ENCODE data around the gene SERPINB7. TPM values are rescaled to one million over a fixed set of nuclear protein-coding genes. Genes with fewer than 3 reads are reported as not detected.

SERPINB7 gene
- polyA plus RNA-seq, 1 of the 3 experiments (the other 2 are of a cell fraction), result 99.5 TPM

DNA sequence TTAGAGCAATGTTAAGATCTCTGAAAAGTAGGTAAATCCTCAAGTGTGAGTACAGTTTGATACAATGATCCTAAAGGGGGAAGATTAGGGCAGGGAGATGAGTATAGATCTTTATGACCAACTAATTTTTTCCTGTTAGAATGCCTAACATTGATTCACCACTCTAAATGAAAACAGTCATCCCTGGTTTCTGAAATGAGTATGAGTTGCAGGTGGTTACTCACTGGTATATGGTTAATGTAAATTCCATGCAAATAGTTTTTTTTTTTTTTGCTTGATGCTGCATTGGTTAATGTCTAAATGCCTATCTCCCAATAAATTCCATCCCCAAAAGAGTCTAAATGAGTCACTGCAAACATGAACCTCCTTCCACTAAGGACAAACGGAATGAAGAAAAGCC is 57.3 kb downstream of the SERPINB7 start (continued):
- TF ChIP-seq, protein P1, sequence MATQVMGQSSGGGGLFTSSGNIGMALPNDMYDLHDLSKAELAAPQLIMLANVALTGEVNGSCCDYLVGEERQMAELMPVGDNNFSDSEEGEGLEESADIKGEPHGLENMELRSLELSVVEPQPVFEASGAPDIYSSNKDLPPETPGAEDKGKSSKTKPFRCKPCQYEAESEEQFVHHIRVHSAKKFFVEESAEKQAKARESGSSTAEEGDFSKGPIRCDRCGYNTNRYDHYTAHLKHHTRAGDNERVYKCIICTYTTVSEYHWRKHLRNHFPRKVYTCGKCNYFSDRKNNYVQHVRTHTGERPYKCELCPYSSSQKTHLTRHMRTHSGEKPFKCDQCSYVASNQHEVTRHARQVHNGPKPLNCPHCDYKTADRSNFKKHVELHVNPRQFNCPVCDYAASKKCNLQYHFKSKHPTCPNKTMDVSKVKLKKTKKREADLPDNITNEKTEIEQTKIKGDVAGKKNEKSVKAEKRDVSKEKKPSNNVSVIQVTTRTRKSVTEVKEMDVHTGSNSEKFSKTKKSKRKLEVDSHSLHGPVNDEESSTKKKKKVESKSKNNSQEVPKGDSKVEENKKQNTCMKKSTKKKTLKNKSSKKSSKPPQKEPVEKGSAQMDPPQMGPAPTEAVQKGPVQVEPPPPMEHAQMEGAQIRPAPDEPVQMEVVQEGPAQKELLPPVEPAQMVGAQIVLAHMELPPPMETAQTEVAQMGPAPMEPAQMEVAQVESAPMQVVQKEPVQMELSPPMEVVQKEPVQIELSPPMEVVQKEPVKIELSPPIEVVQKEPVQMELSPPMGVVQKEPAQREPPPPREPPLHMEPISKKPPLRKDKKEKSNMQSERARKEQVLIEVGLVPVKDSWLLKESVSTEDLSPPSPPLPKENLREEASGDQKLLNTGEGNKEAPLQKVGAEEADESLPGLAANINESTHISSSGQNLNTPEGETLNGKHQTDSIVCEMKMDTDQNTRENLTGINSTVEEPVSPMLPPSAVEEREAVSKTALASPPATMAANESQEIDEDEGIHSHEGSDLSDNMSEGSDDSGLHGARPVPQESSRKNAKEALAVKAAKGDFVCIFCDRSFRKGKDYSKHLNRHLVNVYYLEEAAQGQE (IDR thresholded peaks at IDR 0.05; ENCODE audit: low read depth, low read length), result no peak
- TF ChIP-seq RFX5 (IDR thresholded peaks at IDR 0.05; ENCODE audit: low read length) (no peak), SIN3A (IDR thresholded peaks at IDR 0.05; ENCODE audit: borderline replicate concordance, low read depth, low read length) (no peak)
- TF ChIP-seq, protein P2, sequence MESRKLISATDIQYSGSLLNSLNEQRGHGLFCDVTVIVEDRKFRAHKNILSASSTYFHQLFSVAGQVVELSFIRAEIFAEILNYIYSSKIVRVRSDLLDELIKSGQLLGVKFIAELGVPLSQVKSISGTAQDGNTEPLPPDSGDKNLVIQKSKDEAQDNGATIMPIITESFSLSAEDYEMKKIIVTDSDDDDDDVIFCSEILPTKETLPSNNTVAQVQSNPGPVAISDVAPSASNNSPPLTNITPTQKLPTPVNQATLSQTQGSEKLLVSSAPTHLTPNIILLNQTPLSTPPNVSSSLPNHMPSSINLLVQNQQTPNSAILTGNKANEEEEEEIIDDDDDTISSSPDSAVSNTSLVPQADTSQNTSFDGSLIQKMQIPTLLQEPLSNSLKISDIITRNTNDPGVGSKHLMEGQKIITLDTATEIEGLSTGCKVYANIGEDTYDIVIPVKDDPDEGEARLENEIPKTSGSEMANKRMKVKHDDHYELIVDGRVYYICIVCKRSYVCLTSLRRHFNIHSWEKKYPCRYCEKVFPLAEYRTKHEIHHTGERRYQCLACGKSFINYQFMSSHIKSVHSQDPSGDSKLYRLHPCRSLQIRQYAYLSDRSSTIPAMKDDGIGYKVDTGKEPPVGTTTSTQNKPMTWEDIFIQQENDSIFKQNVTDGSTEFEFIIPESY (IDR thresholded peaks at IDR 0.05; ENCODE audit: borderline replicate concordance, low read depth), result peak; percentile 54; the same call in 1 of the 2 replicates

DNA sequence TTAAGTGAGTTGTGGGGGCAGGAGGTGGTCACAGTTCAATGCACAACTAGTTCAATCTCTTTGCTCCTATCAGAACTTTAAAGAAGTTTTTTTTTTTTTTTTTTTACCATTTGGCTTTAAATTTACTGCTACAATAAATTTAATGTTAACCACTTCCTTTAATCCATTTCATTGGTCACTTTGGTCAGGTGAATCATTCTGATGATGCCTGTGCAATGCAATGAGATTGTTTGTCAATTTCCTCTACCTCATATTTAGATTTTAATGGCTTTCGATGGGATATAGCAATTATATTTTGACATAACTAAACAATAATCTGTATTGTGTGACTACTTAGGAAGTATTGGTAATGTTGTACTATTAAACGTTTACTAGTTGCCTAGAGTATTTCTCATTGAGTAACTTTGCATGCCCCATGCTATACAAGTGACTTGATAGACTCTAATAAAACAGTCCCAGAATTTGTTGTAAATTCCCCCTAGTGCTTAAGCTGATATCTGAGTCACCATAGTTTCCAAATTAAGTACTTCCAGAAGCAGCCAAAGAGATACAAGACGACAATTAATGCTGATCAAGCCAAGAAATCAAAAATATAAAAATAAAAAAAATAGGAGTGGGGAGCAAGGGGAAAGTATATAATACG is 59.4 kb downstream of the SERPINB7 start:
- Histone ChIP-seq H3K9me2 (no peaks in the 10 kb centered on the region), H3K36me3 (replicated peaks in 1 of 2; ENCODE audit: control insufficient read depth in 1 of 2, insufficient read depth in 2 of 2, low read length in 1 of 2) (no peaks in the 10 kb centered on the region), H3K4me3 (ENCODE audit: low read depth in 2 of 2, low read length in 1 of 2) (no peak overlapping the region), H3F3A (replicated peaks; ENCODE audit: insufficient read depth) (peaks cover 31% of the 10 kb centered on the region), H2AFZ (ENCODE audit: low read depth) (no peak overlapping the region), H4K20me1 (ENCODE audit: insufficient read depth) (no peaks in the 10 kb centered on the region), H3K27me3 (ENCODE audit: insufficient read depth) (no peaks in the 10 kb centered on the region), H3K4me2 (no peak overlapping the region), H3K79me2 (ENCODE audit: insufficient read depth) (no peaks in the 10 kb centered on the region), H3K27ac (ENCODE audit: low read depth in 2 of 2, low read length in 1 of 2) (no peak overlapping the region), H3K9ac (no peak overlapping the region), H3K4me1 (ENCODE audit: control insufficient read depth in 1 of 2, insufficient read depth in 2 of 2, low read depth in 1 of 2, low read length in 1 of 2) (peaks cover 0 to 22% of the 10 kb centered on the region in 2 experiments; a peak in 3 of 4 replicates), H3K9me3 (no peaks in the 10 kb centered on the region)
- TF ChIP-seq NRF1 (IDR thresholded peaks at IDR 0.05; ENCODE audit: low read depth, low read length), result no peak
- TF ChIP-seq MXI1 (IDR thresholded peaks at IDR 0.05; ENCODE audit: low read depth, low read length), result no peak
- TF ChIP-seq RAD21 (IDR thresholded peaks at IDR 0.05; ENCODE audit: low read length), result no peak
- TF ChIP-seq GATA2 (CRISPR knock-in tag; IDR thresholded peaks at IDR 0.05), result no peak
- no peak for TF ChIP-seq GABPA (IDR thresholded peaks at IDR 0.05; ENCODE audit: low read depth)
- no peak for TF ChIP-seq FOSL2 (IDR thresholded peaks at IDR 0.05; ENCODE audit: borderline replicate concordance, low read depth)
- TF ChIP-seq, protein P1 (IDR thresholded peaks at IDR 0.05; ENCODE audit: low read depth, low read length), result no peak
- TF ChIP-seq, protein P3, sequence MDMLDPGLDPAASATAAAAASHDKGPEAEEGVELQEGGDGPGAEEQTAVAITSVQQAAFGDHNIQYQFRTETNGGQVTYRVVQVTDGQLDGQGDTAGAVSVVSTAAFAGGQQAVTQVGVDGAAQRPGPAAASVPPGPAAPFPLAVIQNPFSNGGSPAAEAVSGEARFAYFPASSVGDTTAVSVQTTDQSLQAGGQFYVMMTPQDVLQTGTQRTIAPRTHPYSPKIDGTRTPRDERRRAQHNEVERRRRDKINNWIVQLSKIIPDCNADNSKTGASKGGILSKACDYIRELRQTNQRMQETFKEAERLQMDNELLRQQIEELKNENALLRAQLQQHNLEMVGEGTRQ (IDR thresholded peaks at IDR 0.05; ENCODE audit: borderline replicate concordance, low read depth, low read length), result no peak
- ChIA-PET CTCF (no interaction called here), POLR2A (no interaction called here)
- WGBS (ENCODE audit: low lambda C conversion rate), result 28% methylated on average over 4 of the region's 4 CpGs
- no peak for DNase-seq

All from SK-N-SH (cell line).